ENCODE measurements around the gene NAV2.

Gene NAV2

GRCh38 chr11:19832086-19832750 lies 119.6 kb downstream of the NAV2 start:
- no peak for DNase-seq (ENCODE audit: low read depth)

GRCh38 chr11:19832901-19833300 lies 120.3 kb downstream of the NAV2 start:
- DNase-seq (ENCODE audit: low read depth), result no peak

- DNase-seq (ENCODE audit: low read depth), result no peak
Measured at GRCh38 chr11:19834771-19835170, 122.1 kb downstream of the NAV2 start.

- DNase-seq (ENCODE audit: low read depth), result no peak
Measured at GRCh38 chr11:19836666-19837065, 124.0 kb downstream of the NAV2 start.

GRCh38 chr11:19838994-19839768 lies 126.5 kb downstream of the NAV2 start:
- DNase-seq (ENCODE audit: low read depth), result no peak

- no peak for DNase-seq (ENCODE audit: low read depth)
Measured at GRCh38 chr11:19840961-19841360, 128.3 kb downstream of the NAV2 start.

- no peak for DNase-seq (ENCODE audit: low read depth)
Measured at GRCh38 chr11:19842505-19842904, 129.9 kb downstream of the NAV2 start.

GRCh38 chr11:19843079-19843478 lies 130.4 kb downstream of the NAV2 start:
- DNase-seq (ENCODE audit: low read depth), result no peak

GRCh38 chr11:19844012-19844411 lies 131.4 kb downstream of the NAV2 start:
- DNase-seq (ENCODE audit: low read depth), result no peak

- no peak for DNase-seq (ENCODE audit: low read depth)
Measured at GRCh38 chr11:19844806-19845205, 132.2 kb downstream of the NAV2 start.

- no peak for DNase-seq (ENCODE audit: low read depth)
Measured at GRCh38 chr11:19845626-19846025, 133.0 kb downstream of the NAV2 start.

- no peak for DNase-seq (ENCODE audit: low read depth)
Measured at GRCh38 chr11:19846654-19847305, 134.1 kb downstream of the NAV2 start.

GRCh38 chr11:19848219-19848618 lies 135.6 kb downstream of the NAV2 start:
- no peak for DNase-seq (ENCODE audit: low read depth)

GRCh38 chr11:19849107-19849789 lies 136.6 kb downstream of the NAV2 start:
- no peak for DNase-seq (ENCODE audit: low read depth)

GRCh38 chr11:19849947-19850593 lies 137.4 kb downstream of the NAV2 start:
- DNase-seq (ENCODE audit: low read depth), result no peak

- no peak for DNase-seq (ENCODE audit: low read depth)
Measured at GRCh38 chr11:19852288-19852687, 139.7 kb downstream of the NAV2 start.

GRCh38 chr11:19853016-19853415 lies 140.4 kb downstream of the NAV2 start:
- no peak for DNase-seq (ENCODE audit: low read depth)

- DNase-seq (ENCODE audit: low read depth), result no peak
Measured at GRCh38 chr11:19853920-19854319, 141.3 kb downstream of the NAV2 start.

GRCh38 chr11:19861171-19861570 lies 148.5 kb downstream of the NAV2 start:
- DNase-seq (ENCODE audit: low read depth), result no peak

- DNase-seq (ENCODE audit: low read depth), result no peak
Measured at GRCh38 chr11:19862091-19862490, 149.5 kb downstream of the NAV2 start.

GRCh38 chr11:19864141-19865140 lies 151.8 kb downstream of the NAV2 start:
- DNase-seq (ENCODE audit: low read depth), result no peak

Data from CMK (cell line).